PFSK-1 (cell line): ENCODE data around the gene ENDOV.

Experiments used
- POLR2AphosphoS5 ChIP-seq: IDR thresholded peaks from 2 replicates; pipeline ENCODE4 v1.6.1; 2012; ENCODE audit warnings: low read depth, mild to moderate bottlenecking, control low read depth, low read length, moderate library complexity
- REST ChIP-seq, 2 experiments: IDR thresholded peaks; 2 replicates each; pipeline versions ENCODE4 v1.6.1 to v1.8.0; 2011 to 2012; ENCODE audit warnings: low read depth in 2 of 2, low read length in 2 of 2, control low read depth in 1 of 2, inconsistent platforms in 1 of 2, mild to moderate bottlenecking in 1 of 2, moderate library complexity in 1 of 2; ENCODE audit not compliant: insufficient read depth in 1 of 2

- TF ChIP-seq REST (IDR thresholded peaks at IDR 0.05; ENCODE audit: insufficient read depth in 1 of 2, low read depth in 2 of 2, low read length in 2 of 2) (no peak), POLR2AphosphoS5 (no peak)
These were observed 14.6 kb downstream of the ENDOV start for GRCh38 chr17:80429356-80430275.
